ENCODE data around the gene CTTN.

- TF ChIP-seq POLR2A (IDR thresholded peaks at IDR 0.05; ENCODE audit: low read length), result no peak
- TF ChIP-seq GATA1 (IDR thresholded peaks at IDR 0.05; ENCODE audit: low read depth, low read length), result no peak
These were observed 3.7 kb downstream of the CTTN start for GRCh38 chr11:70402016-70402415.
